WTC11 (cell line): ENCODE results near the gene SBF2. TPM values are rescaled to one million over a fixed set of nuclear protein-coding genes. Genes with fewer than 3 reads are reported as not detected.

Experiments used
- ATAC-seq: fragments of 200-7000 bp; cut with Tn5 transposase; 2 replicates; pipeline ENCODE4 v1.10.0; 2021; ENCODE audit warnings: mild to moderate bottlenecking, moderate library complexity
- CTCF ChIA-PET: fragments of 300-600 bp; sonication (Branson Sonifier 250); formaldehyde crosslinking; loops from one replicate; lab custom pipeline; 2021; ENCODE audit warnings: antibody characterized with exemption; lab: Charles Lee
- POLR2A ChIA-PET: fragments of 350-600 bp; sonication (Branson Sonifier 250); formaldehyde crosslinking; loops from one replicate; lab custom pipeline; 2021; ENCODE audit warnings: antibody characterized with exemption; lab: Charles Lee
- DNase-seq: peaks from one replicate; pipeline ENCODE4 v3.0.0; 2021; ENCODE audit warnings: low spot score
- H3K27ac Mint-ChIP-seq: 2 replicates; pipeline ENCODE4 v1.8.0; 2021; ENCODE audit warnings: mixed read lengths
- H3K27me3 Mint-ChIP-seq: 2 replicates; pipeline ENCODE4 v1.8.0; 2021; ENCODE audit warnings: low read depth, mild to moderate bottlenecking, moderate library complexity, mixed read lengths
- H3K36me3 Mint-ChIP-seq: 2 replicates; pipeline ENCODE4 v1.8.0; 2021; ENCODE audit warnings: mixed read lengths
- H3K4me1 Mint-ChIP-seq: 2 replicates; pipeline ENCODE4 v1.8.0; 2022; ENCODE audit warnings: mixed read lengths
- H3K4me3 Mint-ChIP-seq: 2 replicates; pipeline ENCODE4 v1.8.0; 2021; ENCODE audit warnings: mild to moderate bottlenecking, moderate library complexity, mixed read lengths
- H3K9me3 Mint-ChIP-seq: 2 replicates; pipeline ENCODE4 v1.8.0; 2021; ENCODE audit warnings: mixed read lengths
- ATF3 ChIP-seq: sonication (generic); formaldehyde crosslinking; conservative IDR thresholded peaks from 2 replicates; pipeline ENCODE4 v1.8.1; 2022; ENCODE audit warnings: mild to moderate bottlenecking, missing genetic modification reagents
- ATF6 ChIP-seq: sonication (generic); formaldehyde crosslinking; IDR thresholded peaks from 2 replicates; pipeline ENCODE4 v1.8.1; 2023; ENCODE audit warnings: mild to moderate bottlenecking, missing genetic modification reagents
- ELF4 ChIP-seq: sonication (generic); formaldehyde crosslinking; IDR thresholded peaks from 2 replicates; pipeline ENCODE4 v1.8.1; 2022; ENCODE audit warnings: low read depth, mild to moderate bottlenecking, moderate library complexity, missing genetic modification reagents
- ERG ChIP-seq: fragments of 250-450 bp; sonication (Bioruptor Pico); IDR thresholded peaks from 2 replicates; pipeline ENCODE4 v1.8.0; 2021; ENCODE audit warnings: mild to moderate bottlenecking
- FOXK1 ChIP-seq: sonication (generic); formaldehyde crosslinking; IDR thresholded peaks from 2 replicates; pipeline ENCODE4 v1.8.0; 2022; ENCODE audit warnings: mild to moderate bottlenecking, moderate library complexity, missing genetic modification reagents
- IRF1 ChIP-seq: sonication (generic); formaldehyde crosslinking; IDR thresholded peaks from 2 replicates; pipeline ENCODE4 v1.8.0; 2023; ENCODE audit warnings: missing genetic modification reagents
- JUN ChIP-seq: sonication (generic); formaldehyde crosslinking; IDR thresholded peaks from 2 replicates; pipeline ENCODE4 v1.8.0; 2023; ENCODE audit warnings: mild to moderate bottlenecking, missing genetic modification reagents
- MXD4 ChIP-seq: fragments of 250-450 bp; sonication (Bioruptor Pico); IDR thresholded peaks from 2 replicates; pipeline ENCODE4 v1.8.0; 2021; ENCODE audit warnings: mild to moderate bottlenecking, moderate library complexity, borderline replicate concordance
- NFYB ChIP-seq: sonication (generic); formaldehyde crosslinking; conservative IDR thresholded peaks from 2 replicates; pipeline ENCODE4 v1.8.0; 2022; ENCODE audit warnings: low read depth, missing genetic modification reagents
- NR3C1 ChIP-seq: sonication (generic); formaldehyde crosslinking; conservative IDR thresholded peaks from 2 replicates; pipeline ENCODE4 v1.8.1; 2023; ENCODE audit warnings: low read depth, mild to moderate bottlenecking, missing genetic modification reagents
- PREB ChIP-seq: sonication (generic); formaldehyde crosslinking; IDR thresholded peaks from 2 replicates; pipeline ENCODE4 v1.8.1; 2022; ENCODE audit warnings: mild to moderate bottlenecking, missing genetic modification reagents, moderate library complexity, borderline replicate concordance
- PRRX2 ChIP-seq: fragments of 250-450 bp; sonication (Bioruptor Pico); IDR thresholded peaks from 2 replicates; pipeline ENCODE4 v1.8.0; 2021; ENCODE audit warnings: mild to moderate bottlenecking
- RORB ChIP-seq: fragments of 250-450 bp; sonication (Bioruptor Pico); IDR thresholded peaks from 2 replicates; pipeline ENCODE4 v1.9.0; 2021; ENCODE audit warnings: mild to moderate bottlenecking
- TCF7 ChIP-seq: sonication (generic); formaldehyde crosslinking; IDR thresholded peaks from 2 replicates; pipeline ENCODE4 v1.8.0; 2022; ENCODE audit warnings: mild to moderate bottlenecking, low read depth, missing genetic modification reagents, moderate library complexity
- ZMAT4 ChIP-seq: fragments of 250-450 bp; sonication (Bioruptor Pico); IDR thresholded peaks from 2 replicates; pipeline ENCODE4 v1.9.0; 2021; ENCODE audit warnings: mild to moderate bottlenecking
- ZNF121 ChIP-seq: sonication (generic); formaldehyde crosslinking; IDR thresholded peaks from 2 replicates; pipeline ENCODE4 v1.8.0; 2023; ENCODE audit warnings: missing genetic modification reagents
- ZNF219 ChIP-seq: sonication (generic); formaldehyde crosslinking; IDR thresholded peaks from 2 replicates; pipeline ENCODE4 v1.8.0; 2023; ENCODE audit warnings: missing genetic modification reagents, mild to moderate bottlenecking, borderline replicate concordance
- ZNF232 ChIP-seq: sonication (generic); formaldehyde crosslinking; IDR thresholded peaks from 2 replicates; pipeline ENCODE4 v1.8.0; 2022; ENCODE audit warnings: mild to moderate bottlenecking, missing genetic modification reagents
- ZNF317 ChIP-seq: sonication (generic); formaldehyde crosslinking; IDR thresholded peaks from 2 replicates; pipeline ENCODE4 v1.8.1; 2023; ENCODE audit warnings: low read depth, mild to moderate bottlenecking, moderate library complexity, missing genetic modification reagents, borderline replicate concordance
- ZNF396 ChIP-seq: fragments of 250-450 bp; sonication (Bioruptor Pico); IDR thresholded peaks from 2 replicates; pipeline ENCODE4 v1.8.0; 2021; ENCODE audit warnings: mild to moderate bottlenecking, moderate library complexity, borderline replicate concordance
- total RNA-seq: library from RNA; stranded (reverse); gene quantifications from 3 replicates; pipeline ENCODE4 v1.2.3, GENCODE V29; 2021

SBF2 gene
- total RNA-seq, 1 experiment from 2014 or later, result 47.6 TPM

GRCh38 chr11:9859554-9860305 is 434.3 kb downstream of the SBF2 start (continued):
- TF ChIP-seq ATF3 (CRISPR knock-in tag) (no peak), IRF1 (CRISPR knock-in tag) (no peak), PRRX2 (no peak), ZMAT4 (CRISPR knock-in tag) (no peak), PREB (CRISPR knock-in tag) (no peak), ZNF232 (CRISPR knock-in tag) (no peak), NFYB (no peak), FOXK1 (no peak)

GRCh38 chr11:9858822-9859221 is 435.2 kb downstream of the SBF2 start:
- no peaks in the 10 kb centered on the region for H3K9me3 Mint-ChIP-seq
- peaks cover 45% of the 10 kb centered on the region for H3K4me1 Mint-ChIP-seq
- ChIA-PET POLR2A (no interaction called here), CTCF (no interaction called here)
- ATAC-seq (peak; percentile 41), DNase-seq (no peak)
- H3K4me3 Mint-ChIP-seq, result peak overlapping the region; percentile 10; the same call in 1 of the 2 replicates
- TF ChIP-seq RORB (CRISPR knock-in tag) (no peak), ZNF219 (no peak), NR3C1 (no peak), ZNF121 (CRISPR knock-in tag) (no peak), ATF6 (no peak), JUN (no peak), TCF7 (CRISPR knock-in tag) (no peak), MXD4 (CRISPR knock-in tag) (no peak), ELF4 (CRISPR knock-in tag) (no peak), ZNF396 (CRISPR knock-in tag) (no peak), ZNF317 (CRISPR knock-in tag) (no peak)
- H3K27ac Mint-ChIP-seq, result peak overlapping the region; percentile 85
- H3K36me3 Mint-ChIP-seq, result no peaks in the 10 kb centered on the region
- H3K27me3 Mint-ChIP-seq, result no peaks in the 10 kb centered on the region

GRCh38 chr11:9858218-9858617 is 435.8 kb downstream of the SBF2 start:
- Mint-ChIP-seq H3K9me3 (no peaks in the 10 kb centered on the region), H3K36me3 (no peaks in the 10 kb centered on the region), H3K4me1 (peaks cover 39% of the 10 kb centered on the region), H3K27me3 (no peaks in the 10 kb centered on the region), H3K4me3 (no peak overlapping the region), H3K27ac (peak overlapping the region; percentile 78)
- TF ChIP-seq MXD4 (CRISPR knock-in tag) (no peak), ERG (CRISPR knock-in tag) (no peak), PRRX2 (no peak)
- ATAC-seq (no peak), DNase-seq (no peak)
- ChIA-PET CTCF (interaction anchor here (1.6 kb wide), 1 partner anchor 99 kb away, joined by 4 read pairs; no protein-coding TSS in a partner anchor), POLR2A (no interaction called here)
